ENCODE results near the gene ARHGEF39. TPM values are rescaled to one million over a fixed set of nuclear protein-coding genes. Genes with fewer than 3 reads are reported as not detected.

ARHGEF39 gene
- total and polyA plus RNA-seq, 10 of the 15 experiments (the other 5 are each of a cell fraction or from before 2014, with no cell fraction given): 2.0 to 28.9 (median 13.2) TPM

DNA sequence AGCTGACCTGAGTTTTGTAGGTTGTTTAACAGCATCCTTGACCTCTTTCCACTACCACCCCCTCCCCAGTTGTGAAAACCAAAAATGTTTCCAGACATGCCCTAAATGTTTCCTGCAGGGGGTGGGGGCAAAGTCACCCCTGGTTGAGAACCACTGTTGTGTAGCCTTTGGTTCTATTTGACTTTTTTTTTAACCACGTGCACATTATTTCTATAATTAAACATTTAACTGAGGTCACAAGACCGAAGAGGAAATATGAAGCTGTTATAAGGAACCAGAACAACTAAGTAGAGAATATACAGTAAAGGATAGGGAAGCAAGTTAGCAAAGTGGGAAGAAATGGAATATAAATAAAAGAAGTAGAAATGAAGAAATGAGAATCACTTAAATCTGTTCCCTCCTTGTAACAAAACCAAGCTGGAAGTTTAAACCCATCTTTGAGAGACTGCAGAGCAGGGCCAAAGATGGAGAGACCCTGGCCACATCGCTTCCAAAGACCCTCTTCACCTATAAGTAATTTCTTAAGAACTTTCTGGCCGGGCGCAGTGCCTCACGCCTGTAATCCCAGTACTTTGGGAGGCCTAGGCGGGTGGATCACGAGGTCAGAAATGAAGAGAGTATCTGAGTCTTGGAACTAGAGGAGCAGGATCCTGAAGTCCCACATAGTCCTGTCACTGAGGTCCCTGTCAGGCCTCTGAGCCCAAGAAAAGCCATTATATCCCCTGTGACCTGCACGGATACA lies 28.7 kb downstream of the ARHGEF39 start (continued):
- TF ChIP-seq, protein P1, sequence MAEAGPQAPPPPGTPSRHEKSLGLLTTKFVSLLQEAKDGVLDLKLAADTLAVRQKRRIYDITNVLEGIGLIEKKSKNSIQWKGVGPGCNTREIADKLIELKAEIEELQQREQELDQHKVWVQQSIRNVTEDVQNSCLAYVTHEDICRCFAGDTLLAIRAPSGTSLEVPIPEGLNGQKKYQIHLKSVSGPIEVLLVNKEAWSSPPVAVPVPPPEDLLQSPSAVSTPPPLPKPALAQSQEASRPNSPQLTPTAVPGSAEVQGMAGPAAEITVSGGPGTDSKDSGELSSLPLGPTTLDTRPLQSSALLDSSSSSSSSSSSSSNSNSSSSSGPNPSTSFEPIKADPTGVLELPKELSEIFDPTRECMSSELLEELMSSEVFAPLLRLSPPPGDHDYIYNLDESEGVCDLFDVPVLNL (IDR thresholded peaks at IDR 0.05; ENCODE audit: low read depth, low read length): no peak
- TF ChIP-seq MYB (IDR thresholded peaks at IDR 0.05; ENCODE audit: borderline replicate concordance, low read depth, low read length) (no peak), CEBPB (IDR thresholded peaks at IDR 0.05; ENCODE audit: borderline replicate concordance in 1 of 2, low read depth in 2 of 2, low read length in 2 of 2) (no peak), PAX8 (IDR thresholded peaks at IDR 0.05) (no peak), ZBTB4 (CRISPR knock-in tag; IDR thresholded peaks at IDR 0.05) (no peak), STAT3 (IDR thresholded peaks at IDR 0.05; ENCODE audit: low read depth, low read length) (no peak), CHD1 (IDR thresholded peaks at IDR 0.05; ENCODE audit: low read depth, low read length) (no peak), CBX3 (IDR thresholded peaks at IDR 0.05; ENCODE audit: borderline replicate concordance, low read depth) (no peak), TCF3 (IDR thresholded peaks at IDR 0.05; ENCODE audit: borderline replicate concordance, insufficient read depth, low read depth, low read length) (no peak), BHLHE40 (IDR thresholded peaks at IDR 0.05; ENCODE audit: borderline replicate concordance in 1 of 2, low read depth in 2 of 2, low read length in 1 of 2) (peak; percentile 44 to 47; a peak in 2 of 4 replicates), MEF2A (IDR thresholded peaks at IDR 0.05; ENCODE audit: insufficient read depth, low read depth, low read length) (peak; percentile 76), RAD51 (IDR thresholded peaks at IDR 0.05) (peak; percentile 64; the same call in 1 of the 2 replicates), CHD4 (IDR thresholded peaks at IDR 0.05) (no peak), ZNF622 (IDR thresholded peaks at IDR 0.05) (no peak), IKZF2 (IDR thresholded peaks at IDR 0.05) (no peak; a peak in 1 of 4 replicates), PKNOX1 (IDR thresholded peaks at IDR 0.05) (no peak), RFX5 (IDR thresholded peaks at IDR 0.05; ENCODE audit: low read depth, low read length) (no peak), HDGF (IDR thresholded peaks at IDR 0.05) (no peak)
